Subcutaneous adipose tissue (tissue), 4 donors: ENCODE measurements around the gene NKG7. TPM values are rescaled to one million over a fixed set of nuclear protein-coding genes. Genes with fewer than 3 reads are reported as not detected.

Experiments
- total RNA-seq, 4 donors: library from RNA; depleted of rRNA; stranded (reverse); fragments of >200 nt; gene quantifications; one replicate each; pipeline ENCODE4 v1.1.0, GENCODE V29; 2016
- TF ChIP-seq, protein P1 (sequence below): fragments of 450-650 bp; IDR thresholded peaks from one replicate; pipeline ENCODE4 v1.5.1; 2016; ENCODE audit warnings: low read depth, mild to moderate bottlenecking, control low read depth, antibody characterized with exemption, moderate library complexity

The NKG7 gene
- total RNA-seq, 4 donors from 2014 or later = 1.6 to 3.7 (median 2.7) TPM

- TF ChIP-seq, protein P1, sequence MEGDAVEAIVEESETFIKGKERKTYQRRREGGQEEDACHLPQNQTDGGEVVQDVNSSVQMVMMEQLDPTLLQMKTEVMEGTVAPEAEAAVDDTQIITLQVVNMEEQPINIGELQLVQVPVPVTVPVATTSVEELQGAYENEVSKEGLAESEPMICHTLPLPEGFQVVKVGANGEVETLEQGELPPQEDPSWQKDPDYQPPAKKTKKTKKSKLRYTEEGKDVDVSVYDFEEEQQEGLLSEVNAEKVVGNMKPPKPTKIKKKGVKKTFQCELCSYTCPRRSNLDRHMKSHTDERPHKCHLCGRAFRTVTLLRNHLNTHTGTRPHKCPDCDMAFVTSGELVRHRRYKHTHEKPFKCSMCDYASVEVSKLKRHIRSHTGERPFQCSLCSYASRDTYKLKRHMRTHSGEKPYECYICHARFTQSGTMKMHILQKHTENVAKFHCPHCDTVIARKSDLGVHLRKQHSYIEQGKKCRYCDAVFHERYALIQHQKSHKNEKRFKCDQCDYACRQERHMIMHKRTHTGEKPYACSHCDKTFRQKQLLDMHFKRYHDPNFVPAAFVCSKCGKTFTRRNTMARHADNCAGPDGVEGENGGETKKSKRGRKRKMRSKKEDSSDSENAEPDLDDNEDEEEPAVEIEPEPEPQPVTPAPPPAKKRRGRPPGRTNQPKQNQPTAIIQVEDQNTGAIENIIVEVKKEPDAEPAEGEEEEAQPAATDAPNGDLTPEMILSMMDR = no peak
Observed at GRCh38 chr19:51415187-51415586, 42.7 kb upstream of the NKG7 start.

- TF ChIP-seq, protein P1 = no peak
Observed at GRCh38 chr19:51410950-51411748, 38.7 kb upstream of the NKG7 start.

GRCh38 chr19:51407511-51408131, 35.2 kb upstream of the NKG7 start:
- TF ChIP-seq, protein P1 = no peak

- TF ChIP-seq, protein P1 = no peak
Observed at GRCh38 chr19:51402117-51402516, 29.7 kb upstream of the NKG7 start.

DNA sequence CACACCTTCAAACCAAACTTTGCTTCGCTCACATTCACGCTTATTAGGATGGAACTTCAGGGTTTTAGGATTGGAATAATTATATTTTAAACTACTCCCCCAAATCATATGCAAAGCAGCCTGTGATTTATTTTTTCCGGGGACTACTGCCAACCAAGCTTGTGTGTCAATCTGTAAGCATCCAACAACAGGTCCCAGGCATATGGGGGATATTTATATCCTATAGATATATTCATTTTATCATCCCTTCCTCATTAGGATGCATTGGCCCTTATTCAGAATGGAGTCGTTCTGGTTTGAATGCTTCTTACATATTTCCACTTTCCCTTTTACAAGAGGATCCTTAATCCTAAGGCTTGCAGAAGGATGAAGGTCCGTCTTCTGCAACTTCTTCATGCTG, 26.8 kb upstream of the NKG7 start:
- TF ChIP-seq, protein P1 = no peak

GRCh38 chr19:51398096-51398704, 25.7 kb upstream of the NKG7 start:
- TF ChIP-seq, protein P1 = no peak

GRCh38 chr19:51396175-51396574, 23.7 kb upstream of the NKG7 start:
- TF ChIP-seq, protein P1 = no peak
